HepG2 (cell line): ENCODE data around the gene CLEC16A. TPM values are rescaled to one million over a fixed set of nuclear protein-coding genes. Genes with fewer than 3 reads are reported as not detected.

Experiments
- ATAC-seq: fragments of 200-7000 bp; cut with Tn5 transposase; 3 replicates; pipeline ENCODE4 v1.9.1; 2020; ENCODE audit warnings: mild to moderate bottlenecking, moderate library complexity
- BruUV-seq: library from RNA; stranded (reverse); fragments of 400-500 nt; replicated peaks from 2 replicates; lab custom pipeline; 2021; lab: Mats Ljungman, UMichigan
- CTCF ChIA-PET: fragments of 300-600 bp; formaldehyde crosslinking; extraction: SDS; loops from one replicate; lab custom pipeline; 2021; ENCODE audit warnings: low total read pairs, inconsistent platforms, low intra/inter-chr PET ratio; lab: Yijun Ruan, JAX
- POLR2A ChIA-PET: fragments of 350-600 bp; sonication (Branson Sonifier 250); formaldehyde crosslinking; loops from one replicate; lab custom pipeline; 2020; ENCODE audit warnings: antibody characterized with exemption, inconsistent platforms; lab: Yijun Ruan, JAX
- DNase-seq: peaks from one replicate; pipeline ENCODE4 v3.0.0-alpha.2; 2015; ENCODE audit warnings: low spot score
- FAIRE-seq: peaks from 3 replicates; lab custom pipeline; 2011; peaks lifted over from hg19 to GRCh38; lab: Jason Lieb, UNC
- H2AFZ ChIP-seq: one replicate; pipeline ENCODE4 v1.6.1; 2011; ENCODE audit warnings: low read length, inconsistent platforms
- H3K27ac ChIP-seq: fragments of 300-600 bp; 3 replicates; pipeline ENCODE4 v1.8.0; 2011; ENCODE audit warnings: mixed run types, mild to moderate bottlenecking, mixed read lengths, low read length, inconsistent platforms; ENCODE audit not compliant: insufficient read depth; ENCODE audit errors: extremely low read length
- H3K27me3 ChIP-seq, 2 experiments: fragments of 200-600 bp in 1 of 2; 2 replicates in 1 of 2; 3 replicates in 1 of 2; pipeline versions ENCODE4 v1.6.0 to v1.8.0; 2011; ENCODE audit warnings: low read length in 2 of 2, mild to moderate bottlenecking in 2 of 2, moderate library complexity in 2 of 2, inconsistent platforms in 1 of 2; ENCODE audit not compliant: insufficient read depth in 2 of 2, control insufficient read depth in 1 of 2
- H3K36me3 ChIP-seq, 2 experiments: fragments of 200-600 bp in 1 of 2; replicated peaks in 1 of 2; 2 replicates in 1 of 2; 3 replicates in 1 of 2; pipeline versions ENCODE4 v1.5.1 to v1.8.0; 2011; ENCODE audit warnings: low read length in 2 of 2, inconsistent platforms in 1 of 2; ENCODE audit not compliant: insufficient read depth in 2 of 2, control insufficient read depth in 1 of 2
- H3K4me1 ChIP-seq: 2 replicates; pipeline ENCODE4 v1.5.1; 2012; ENCODE audit warnings: low read length, inconsistent platforms; ENCODE audit not compliant: insufficient read depth
- H3K4me2 ChIP-seq: 2 replicates; pipeline ENCODE4 v1.6.0; 2011; ENCODE audit warnings: low read depth, low read length, inconsistent platforms
- H3K4me3 ChIP-seq, 3 experiments: fragments of 200-600 bp in 1 of 3; sonication (generic), shearing (Covaris generic) in 1 of 3; replicated peaks in 1 of 3; 2 replicates each; pipeline ENCODE4 v1.5.1; 2011 to 2016; ENCODE audit warnings: low read length in 3 of 3, inconsistent platforms in 2 of 3, low read depth in 2 of 3, mild to moderate bottlenecking in 2 of 3, control low read depth in 1 of 3, mixed read lengths in 1 of 3; ENCODE audit not compliant: insufficient read depth in 1 of 3
- H3K79me2 ChIP-seq: one replicate; pipeline ENCODE4 v1.6.1; 2011; ENCODE audit warnings: low read length, inconsistent platforms; ENCODE audit not compliant: insufficient read depth
- H3K9ac ChIP-seq: 2 replicates; pipeline ENCODE4 v1.6.0; 2011; ENCODE audit warnings: mild to moderate bottlenecking, low read depth, low read length, inconsistent platforms; ENCODE audit not compliant: insufficient read depth
- H3K9me3 ChIP-seq: 2 replicates; pipeline ENCODE4 v1.5.1; 2012; ENCODE audit warnings: mild to moderate bottlenecking, low read length
- H4K20me1 ChIP-seq: 2 replicates; pipeline ENCODE4 v1.6.0; 2011; ENCODE audit warnings: inconsistent platforms, mild to moderate bottlenecking, low read length, moderate library complexity; ENCODE audit not compliant: insufficient read depth
- HNRNPL ChIP-seq: fragments of 200-400 bp; formaldehyde crosslinking; IDR thresholded peaks from 2 replicates; pipeline ENCODE4 v1.6.1; 2017; ENCODE audit warnings: mild to moderate bottlenecking, low read depth, low read length
- NFE2L1 ChIP-seq: sonication (generic); formaldehyde crosslinking; IDR thresholded peaks from 2 replicates; pipeline ENCODE4 v1.4.0; 2020; ENCODE audit warnings: missing genetic modification reagents, mild to moderate bottlenecking, borderline replicate concordance
- SRY ChIP-seq: sonication (generic); formaldehyde crosslinking; IDR thresholded peaks from 2 replicates; pipeline ENCODE4 v1.8.0; 2022; ENCODE audit warnings: mild to moderate bottlenecking, missing genetic modification reagents
- TARDBP ChIP-seq: sonication (generic); formaldehyde crosslinking; IDR thresholded peaks from 2 replicates; pipeline ENCODE4 v1.8.0; 2022; ENCODE audit warnings: mild to moderate bottlenecking, missing genetic modification reagents
- WGBS: methylation state at CpG from one replicate; pipeline ENCODE4 v1.1.6; 2017; ENCODE audit warnings: low lambda C conversion rate; 5-methylcytosine and 5-hydroxymethylcytosine counted together
- in situ Hi-C: cut with HindIII; loops from 2 replicates; pipeline ENCODE4 v1.10.0; 2017; ENCODE audit warnings: low pct_unique_long_range_greater_than_20kb; ENCODE audit not compliant: extremely low pct_ligation_motif_present
- intact Hi-C: fragments of 100-400 bp; cut with micrococcal nuclease; formaldehyde crosslinking; loops from one replicate; pipeline ENCODE4 v1.10.0; 2022; ENCODE audit not compliant: unreplicated experiment
- polyA plus RNA-seq, 8 experiments: library from polyadenylated mRNA; depleted of rRNA in 3 of 8; stranded (reverse) in 7 of 8; unstranded in 1 of 8; fragments of >200 nt; fragmentation: Illumina TruSeq in 4 of 8; extraction: Trizol in 4 of 8; gene quantifications; 2 replicates each; pipeline versions ENCODE4 v1.2.1 to v1.2.3, GENCODE V29; 2011 to 2016; ENCODE audit warnings: low read depth in 4 of 8, missing spikeins in 1 of 8, mixed read lengths in 1 of 8; ENCODE audit not compliant: insufficient read depth in 1 of 8
- total RNA-seq, 5 experiments: library from RNA; depleted of rRNA; stranded (reverse); fragments of >200 nt; fragmentation: Illumina TruSeq; extraction: Trizol; gene quantifications; 2 replicates each; pipeline ENCODE4 v1.2.3, GENCODE V29; 2016; ENCODE audit warnings: low read depth in 1 of 5
- TF ChIP-seq, protein P1 (sequence below): IDR thresholded peaks from 2 replicates; pipeline ENCODE4 v1.6.1; 2016; ENCODE audit warnings: missing biosample characterization, missing genetic modification reagents, low read depth
- TF ChIP-seq, protein P2 (sequence below): IDR thresholded peaks from 2 replicates; pipeline ENCODE4 v1.4.0; 2020; ENCODE audit warnings: mild to moderate bottlenecking, missing genetic modification reagents

Gene CLEC16A
- total and polyA plus RNA-seq, 2 of the 13 experiments (the other 11 are each of a cell fraction or from before 2014, with no cell fraction given) = 8.5 to 10.3 TPM

DNA sequence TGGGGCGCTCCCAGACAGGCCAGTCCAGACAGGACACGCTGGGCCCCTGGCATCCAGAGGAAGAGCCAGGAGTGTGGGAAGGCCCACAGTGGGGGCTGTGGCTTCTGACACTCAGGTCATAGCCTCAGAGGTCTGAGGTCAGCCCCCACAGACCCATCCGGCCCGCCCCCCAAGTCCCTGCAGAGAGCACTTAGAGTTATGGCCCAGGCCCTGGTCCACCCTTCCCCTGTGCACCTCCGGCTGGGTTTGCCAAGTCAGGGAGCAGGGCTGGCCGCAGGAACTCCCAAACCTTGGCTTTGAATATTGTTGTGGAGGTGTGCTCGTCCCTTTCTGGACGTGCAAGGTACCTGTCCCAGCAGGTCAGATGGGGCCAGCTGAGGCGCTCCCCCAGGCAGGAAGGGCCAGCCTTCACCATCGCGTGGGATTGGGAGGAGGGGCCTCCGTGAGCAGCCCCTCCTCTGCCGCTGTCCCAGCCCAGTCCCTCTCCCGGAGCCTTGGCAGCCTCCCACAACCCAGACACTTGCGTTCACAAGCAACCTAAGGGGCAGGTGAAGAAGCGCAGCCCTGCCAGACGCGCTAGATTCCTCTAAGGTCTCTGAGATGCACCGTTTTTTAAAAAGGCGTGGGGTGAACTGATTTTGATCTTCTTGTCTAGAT, 237.0 kb downstream of the CLEC16A start:
- Histone ChIP-seq H3K27me3 (0 out of 5 replicates have a peak, but pooled peaks cover 0 to 6% of the 10 kb centered on the region in 2 experiments), H3K4me3 (no peak overlapping the region), H4K20me1 (no peaks in the 10 kb centered on the region; the same call in 1 of the 2 replicates), H3K4me1 (peaks cover 7% of the 10 kb centered on the region), H3K9ac (no peak overlapping the region), H3K79me2 (no peaks in the 10 kb centered on the region), H2AFZ (no peak overlapping the region), H3K36me3 (no peaks in the 10 kb centered on the region), H3K9me3 (no peaks in the 10 kb centered on the region), H3K27ac (no peak overlapping the region), H3K4me2 (no peak overlapping the region)
- in situ Hi-C loops (no loop called here), intact Hi-C loops (no loop called here)
- DNase-seq (no peak), FAIRE-seq (no peak), ATAC-seq (no peak)
- no TSS peak for BruUV-seq
- ChIA-PET POLR2A (no interaction called here), CTCF (no interaction called here)
- TF ChIP-seq NFE2L1 (CRISPR knock-in tag) = no peak
- TF ChIP-seq, protein P1, sequence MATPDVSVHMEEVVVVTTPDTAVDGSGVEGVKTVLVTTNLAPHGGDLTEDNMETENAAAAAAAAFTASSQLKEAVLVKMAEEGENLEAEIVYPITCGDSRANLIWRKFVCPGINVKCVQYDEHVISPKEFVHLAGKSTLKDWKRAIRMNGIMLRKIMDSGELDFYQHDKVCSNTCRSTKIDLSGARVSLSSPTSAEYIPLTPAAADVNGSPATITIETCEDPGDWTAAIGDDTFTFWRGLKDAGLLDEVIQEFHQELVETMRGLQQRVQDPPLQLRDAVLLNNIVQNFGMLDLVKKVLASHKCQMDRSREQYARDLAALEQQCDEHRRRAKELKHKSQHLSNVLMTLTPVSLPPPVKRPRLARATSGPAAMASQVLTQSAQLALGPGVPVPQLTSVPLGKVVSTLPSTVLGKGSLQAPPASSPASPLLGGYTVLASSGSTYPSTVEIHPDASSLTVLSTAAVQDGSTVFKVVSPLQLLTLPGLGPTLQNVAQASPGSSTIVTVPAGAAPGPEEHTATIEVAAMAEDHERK (CRISPR knock-in tag) = no peak
- TF ChIP-seq HNRNPL = no peak
- TF ChIP-seq TARDBP (CRISPR knock-in tag) = no peak
- TF ChIP-seq, protein P2, sequence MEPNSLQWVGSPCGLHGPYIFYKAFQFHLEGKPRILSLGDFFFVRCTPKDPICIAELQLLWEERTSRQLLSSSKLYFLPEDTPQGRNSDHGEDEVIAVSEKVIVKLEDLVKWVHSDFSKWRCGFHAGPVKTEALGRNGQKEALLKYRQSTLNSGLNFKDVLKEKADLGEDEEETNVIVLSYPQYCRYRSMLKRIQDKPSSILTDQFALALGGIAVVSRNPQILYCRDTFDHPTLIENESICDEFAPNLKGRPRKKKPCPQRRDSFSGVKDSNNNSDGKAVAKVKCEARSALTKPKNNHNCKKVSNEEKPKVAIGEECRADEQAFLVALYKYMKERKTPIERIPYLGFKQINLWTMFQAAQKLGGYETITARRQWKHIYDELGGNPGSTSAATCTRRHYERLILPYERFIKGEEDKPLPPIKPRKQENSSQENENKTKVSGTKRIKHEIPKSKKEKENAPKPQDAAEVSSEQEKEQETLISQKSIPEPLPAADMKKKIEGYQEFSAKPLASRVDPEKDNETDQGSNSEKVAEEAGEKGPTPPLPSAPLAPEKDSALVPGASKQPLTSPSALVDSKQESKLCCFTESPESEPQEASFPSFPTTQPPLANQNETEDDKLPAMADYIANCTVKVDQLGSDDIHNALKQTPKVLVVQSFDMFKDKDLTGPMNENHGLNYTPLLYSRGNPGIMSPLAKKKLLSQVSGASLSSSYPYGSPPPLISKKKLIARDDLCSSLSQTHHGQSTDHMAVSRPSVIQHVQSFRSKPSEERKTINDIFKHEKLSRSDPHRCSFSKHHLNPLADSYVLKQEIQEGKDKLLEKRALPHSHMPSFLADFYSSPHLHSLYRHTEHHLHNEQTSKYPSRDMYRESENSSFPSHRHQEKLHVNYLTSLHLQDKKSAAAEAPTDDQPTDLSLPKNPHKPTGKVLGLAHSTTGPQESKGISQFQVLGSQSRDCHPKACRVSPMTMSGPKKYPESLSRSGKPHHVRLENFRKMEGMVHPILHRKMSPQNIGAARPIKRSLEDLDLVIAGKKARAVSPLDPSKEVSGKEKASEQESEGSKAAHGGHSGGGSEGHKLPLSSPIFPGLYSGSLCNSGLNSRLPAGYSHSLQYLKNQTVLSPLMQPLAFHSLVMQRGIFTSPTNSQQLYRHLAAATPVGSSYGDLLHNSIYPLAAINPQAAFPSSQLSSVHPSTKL (CRISPR knock-in tag) = no peak
- no peak for TF ChIP-seq SRY
- 92% methylated on average over 18 of the region's 20 CpGs for WGBS
